GM21526 (cell line): Measurements from ENCODE around the gene AKR1E2.

Source experiments
- ATAC-seq: cut with Tn5 transposase; IDR thresholded peaks from one replicate; pipeline ENCODE4 v1.9.1; 2021; ENCODE audit warnings: moderate library complexity; ENCODE audit not compliant: unreplicated experiment, low FRiP score

The AKR1E2 gene

GRCh38 chr10:4825868-4826791 is at the start of gene AKR1E2:
TSS of gene AKR1E2 (plus strand) at chr10:4826207. CDS start at chr10:4826325, 118 bp downstream.
- no peak for ATAC-seq

GRCh38 chr10:4776234-4776638 is 49.8 kb upstream of the AKR1E2 start:
- ATAC-seq: no peak

- ATAC-seq: no peak
Observed at GRCh38 chr10:4778761-4779160, 47.2 kb upstream of the AKR1E2 start.

GRCh38 chr10:4780091-4780490 is 45.9 kb upstream of the AKR1E2 start:
- no peak for ATAC-seq

GRCh38 chr10:4780782-4781181 is 45.2 kb upstream of the AKR1E2 start:
- ATAC-seq: no peak

- ATAC-seq: no peak
Observed at GRCh38 chr10:4781955-4782354, 44.1 kb upstream of the AKR1E2 start.

- no peak for ATAC-seq
Observed at GRCh38 chr10:4784667-4785333, 41.2 kb upstream of the AKR1E2 start.

GRCh38 chr10:4786043-4786839 is 39.8 kb upstream of the AKR1E2 start:
- ATAC-seq: no peak

GRCh38 chr10:4790045-4790444 is 36.0 kb upstream of the AKR1E2 start:
- no peak for ATAC-seq

GRCh38 chr10:4790922-4791321 is 35.1 kb upstream of the AKR1E2 start:
- no peak for ATAC-seq

- ATAC-seq: no peak
Observed at GRCh38 chr10:4792381-4792780, 33.6 kb upstream of the AKR1E2 start.

GRCh38 chr10:4801405-4801804 is 24.6 kb upstream of the AKR1E2 start:
- ATAC-seq: no peak

- no peak for ATAC-seq
Observed at GRCh38 chr10:4802711-4803487, 23.1 kb upstream of the AKR1E2 start.

- ATAC-seq: no peak
Observed at GRCh38 chr10:4803822-4804221, 22.2 kb upstream of the AKR1E2 start.

GRCh38 chr10:4804465-4804864 is 21.5 kb upstream of the AKR1E2 start:
- no peak for ATAC-seq

- no peak for ATAC-seq
Observed at GRCh38 chr10:4806534-4806933, 19.5 kb upstream of the AKR1E2 start.

- no peak for ATAC-seq
Observed at GRCh38 chr10:4807761-4808507, 18.1 kb upstream of the AKR1E2 start.

- no peak for ATAC-seq
Observed at GRCh38 chr10:4809156-4809555, 16.9 kb upstream of the AKR1E2 start.

- ATAC-seq: no peak
Observed at GRCh38 chr10:4810092-4810491, 15.9 kb upstream of the AKR1E2 start.

- no peak for ATAC-seq
Observed at GRCh38 chr10:4812046-4812445, 14.0 kb upstream of the AKR1E2 start.
